ENCODE results near the gene RXFP2.

RXFP2 gene

DNA sequence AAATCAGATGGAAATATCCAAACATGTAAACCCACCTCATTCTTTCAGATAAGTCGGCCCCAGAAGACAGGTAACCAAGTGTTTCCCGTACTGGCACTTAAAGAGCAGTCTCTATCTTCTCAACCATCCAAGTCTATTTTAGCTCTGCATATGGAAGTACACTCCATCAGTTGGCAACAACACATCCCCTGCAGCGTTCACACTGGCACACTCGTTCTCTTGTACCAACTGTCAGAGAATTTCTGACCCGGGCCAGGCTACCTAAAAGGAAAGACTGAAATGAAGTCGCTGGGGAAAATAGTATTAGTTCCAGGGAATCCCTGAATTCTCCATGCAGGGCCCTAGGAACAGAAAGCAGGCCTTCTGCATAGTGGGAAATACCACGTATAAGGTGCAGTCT is 109.3 kb downstream of the RXFP2 start:
- Histone ChIP-seq H3K4me3 (ENCODE audit: low read length) (no peak overlapping the region), H3K4me2 (ENCODE audit: low read length) (no peak overlapping the region), H3K4me1 (ENCODE audit: low read length) (peaks cover 11% of the 10 kb centered on the region; the same call in 1 of the 2 replicates), H3K36me3 (replicated peaks; ENCODE audit: low read depth, low read length) (no peaks in the 10 kb centered on the region), H2AFZ (ENCODE audit: low read depth, low read length) (no peak overlapping the region), H3K27me3 (ENCODE audit: low read depth, low read length) (peaks cover 51% of the 10 kb centered on the region), H4K20me1 (ENCODE audit: insufficient read depth, low read length) (no peaks in the 10 kb centered on the region), H3K9me3 (ENCODE audit: insufficient read depth, low read length) (no peaks in the 10 kb centered on the region), H3K79me2 (ENCODE audit: low read length) (no peaks in the 10 kb centered on the region), H3K27ac (ENCODE audit: low read length) (no peak overlapping the region), H3K9ac (ENCODE audit: low read length) (no peak overlapping the region)
- TF ChIP-seq EZH2phosphoT487 (IDR thresholded peaks at IDR 0.05; ENCODE audit: low read depth) (no peak), CTCF (IDR thresholded peaks at IDR 0.05; ENCODE audit: low read depth, low read length) (no peak)

DNA sequence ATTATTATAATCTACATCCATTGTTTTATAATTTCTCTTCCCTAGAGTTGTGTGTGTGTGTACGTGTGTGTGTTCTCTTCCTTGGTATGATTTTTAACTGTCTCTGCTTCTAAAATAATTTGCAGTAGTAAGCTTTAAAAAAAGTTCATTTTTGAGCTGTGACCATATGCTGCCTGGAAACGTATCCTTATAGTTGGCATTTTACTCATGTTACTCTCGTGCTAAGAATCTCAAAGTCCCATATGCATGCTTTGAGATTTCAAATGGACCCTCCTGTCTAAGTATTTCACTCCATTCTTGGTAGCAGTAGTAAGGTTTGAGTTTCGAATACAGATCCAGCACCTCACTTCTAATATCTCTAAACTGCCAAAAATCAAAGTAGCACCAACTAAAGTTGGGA is 109.9 kb downstream of the RXFP2 start:
- Histone ChIP-seq H2AFZ (ENCODE audit: low read depth, low read length) (no peak overlapping the region), H3K79me2 (ENCODE audit: low read length) (no peaks in the 10 kb centered on the region), H3K4me3 (ENCODE audit: low read length) (no peak overlapping the region), H3K36me3 (replicated peaks; ENCODE audit: low read depth, low read length) (no peaks in the 10 kb centered on the region), H3K4me1 (ENCODE audit: low read length) (peaks cover 11% of the 10 kb centered on the region; the same call in 1 of the 2 replicates), H4K20me1 (ENCODE audit: insufficient read depth, low read length) (no peaks in the 10 kb centered on the region), H3K9ac (ENCODE audit: low read length) (no peak overlapping the region), H3K27ac (ENCODE audit: low read length) (no peak overlapping the region), H3K4me2 (ENCODE audit: low read length) (no peak overlapping the region), H3K9me3 (ENCODE audit: insufficient read depth, low read length) (no peaks in the 10 kb centered on the region), H3K27me3 (ENCODE audit: low read depth, low read length) (peaks cover 45% of the 10 kb centered on the region)
- TF ChIP-seq EZH2phosphoT487 (IDR thresholded peaks at IDR 0.05; ENCODE audit: low read depth): no peak
- TF ChIP-seq CTCF (IDR thresholded peaks at IDR 0.05; ENCODE audit: low read depth, low read length): no peak

GRCh38 chr13:31850041-31850555 is 110.8 kb downstream of the RXFP2 start:
- TF ChIP-seq EZH2phosphoT487 (IDR thresholded peaks at IDR 0.05; ENCODE audit: low read depth): no peak
- TF ChIP-seq CTCF (IDR thresholded peaks at IDR 0.05; ENCODE audit: low read depth, low read length): no peak
- H3K9me3 ChIP-seq (ENCODE audit: insufficient read depth, low read length): no peaks in the 10 kb centered on the region
- peaks cover 36% of the 10 kb centered on the region for H3K27me3 ChIP-seq (ENCODE audit: low read depth, low read length)

DNA sequence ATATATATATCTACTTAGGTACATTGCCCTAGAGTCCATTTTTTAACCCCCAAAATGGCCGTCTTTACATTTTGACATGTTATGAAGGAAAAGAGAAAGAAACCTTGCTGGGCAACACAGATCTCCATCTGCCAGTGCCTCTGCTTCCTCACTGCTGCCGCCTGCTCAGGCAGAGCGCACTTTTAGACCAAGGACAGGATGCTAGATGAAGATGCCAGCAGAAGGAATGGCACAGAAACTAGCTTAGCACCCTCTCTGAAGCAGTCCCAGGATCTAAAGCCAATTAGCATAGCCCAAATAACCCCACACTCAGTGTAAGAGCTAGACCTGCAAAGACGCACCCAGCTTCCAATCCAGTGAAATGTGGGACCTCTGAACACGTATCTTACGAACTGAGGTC is 111.9 kb downstream of the RXFP2 start:
- Histone ChIP-seq H2AFZ (ENCODE audit: low read depth, low read length) (no peak overlapping the region), H3K27me3 (ENCODE audit: low read depth, low read length) (peaks cover 30% of the 10 kb centered on the region), H3K36me3 (replicated peaks; ENCODE audit: low read depth, low read length) (no peaks in the 10 kb centered on the region), H3K4me2 (ENCODE audit: low read length) (no peak overlapping the region), H3K9me3 (ENCODE audit: insufficient read depth, low read length) (no peaks in the 10 kb centered on the region), H3K4me3 (ENCODE audit: low read length) (no peak overlapping the region), H3K79me2 (ENCODE audit: low read length) (no peaks in the 10 kb centered on the region), H3K9ac (ENCODE audit: low read length) (no peak overlapping the region), H3K27ac (ENCODE audit: low read length) (no peak overlapping the region), H4K20me1 (ENCODE audit: insufficient read depth, low read length) (no peaks in the 10 kb centered on the region), H3K4me1 (ENCODE audit: low read length) (peaks cover 9% of the 10 kb centered on the region; the same call in 1 of the 2 replicates)
- no peak for TF ChIP-seq EZH2phosphoT487 (IDR thresholded peaks at IDR 0.05; ENCODE audit: low read depth)
- TF ChIP-seq CTCF (IDR thresholded peaks at IDR 0.05; ENCODE audit: low read depth, low read length): no peak

More at GRCh38 chr13:31850041-31850555, 110.8 kb downstream of the RXFP2 start:
- Histone ChIP-seq H2AFZ (ENCODE audit: low read depth, low read length) (no peak overlapping the region), H3K79me2 (ENCODE audit: low read length) (no peaks in the 10 kb centered on the region), H4K20me1 (ENCODE audit: insufficient read depth, low read length) (no peaks in the 10 kb centered on the region), H3K36me3 (replicated peaks; ENCODE audit: low read depth, low read length) (no peaks in the 10 kb centered on the region), H3K4me3 (ENCODE audit: low read length) (no peak overlapping the region), H3K4me2 (ENCODE audit: low read length) (no peak overlapping the region), H3K4me1 (ENCODE audit: low read length) (peaks cover 11% of the 10 kb centered on the region; the same call in 1 of the 2 replicates), H3K9ac (ENCODE audit: low read length) (no peak overlapping the region), H3K27ac (ENCODE audit: low read length) (no peak overlapping the region)

Measured in OCI-LY3 (cell line).